ENCODE results near the gene SIRPA. TPM values are rescaled to one million over a fixed set of nuclear protein-coding genes. Genes with fewer than 3 reads are reported as not detected.

SIRPA gene
- total and polyA plus RNA-seq, 2 experiments from 2014 or later: 16.0 to 18.6 TPM

- 46% methylated on average over 1 of the region's 1 CpG for WGBS (ENCODE audit: low lambda C conversion rate, missing lambda C conversion rate)
- Histone ChIP-seq H3K9me3 (ENCODE audit: low read depth) (no peaks in the 10 kb centered on the region), H3K4me1 (ENCODE audit: insufficient read depth) (no peaks in the 10 kb centered on the region), H3K79me2 (no peaks in the 10 kb centered on the region), H3K4me3 (no peak overlapping the region), H3K27me3 (no peaks in the 10 kb centered on the region), H3K9me2 (replicated peaks; ENCODE audit: insufficient read depth) (no peaks in the 10 kb centered on the region), H3K27ac (no peak overlapping the region), H3K4me2 (no peak overlapping the region), H4K20me1 (ENCODE audit: insufficient read depth, poor library complexity, severe bottlenecking) (no peaks in the 10 kb centered on the region), H3K36me3 (replicated peaks; ENCODE audit: insufficient read depth, low read depth) (no peaks in the 10 kb centered on the region), H2AFZ (no peak overlapping the region)
- DNase-seq (ENCODE audit: low spot score): no peak
- no peak for TF ChIP-seq EZH2phosphoT487 (IDR thresholded peaks at IDR 0.05; ENCODE audit: low read depth, severe bottlenecking, unreplicated experiment)
- TF ChIP-seq, protein P1, sequence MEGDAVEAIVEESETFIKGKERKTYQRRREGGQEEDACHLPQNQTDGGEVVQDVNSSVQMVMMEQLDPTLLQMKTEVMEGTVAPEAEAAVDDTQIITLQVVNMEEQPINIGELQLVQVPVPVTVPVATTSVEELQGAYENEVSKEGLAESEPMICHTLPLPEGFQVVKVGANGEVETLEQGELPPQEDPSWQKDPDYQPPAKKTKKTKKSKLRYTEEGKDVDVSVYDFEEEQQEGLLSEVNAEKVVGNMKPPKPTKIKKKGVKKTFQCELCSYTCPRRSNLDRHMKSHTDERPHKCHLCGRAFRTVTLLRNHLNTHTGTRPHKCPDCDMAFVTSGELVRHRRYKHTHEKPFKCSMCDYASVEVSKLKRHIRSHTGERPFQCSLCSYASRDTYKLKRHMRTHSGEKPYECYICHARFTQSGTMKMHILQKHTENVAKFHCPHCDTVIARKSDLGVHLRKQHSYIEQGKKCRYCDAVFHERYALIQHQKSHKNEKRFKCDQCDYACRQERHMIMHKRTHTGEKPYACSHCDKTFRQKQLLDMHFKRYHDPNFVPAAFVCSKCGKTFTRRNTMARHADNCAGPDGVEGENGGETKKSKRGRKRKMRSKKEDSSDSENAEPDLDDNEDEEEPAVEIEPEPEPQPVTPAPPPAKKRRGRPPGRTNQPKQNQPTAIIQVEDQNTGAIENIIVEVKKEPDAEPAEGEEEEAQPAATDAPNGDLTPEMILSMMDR (IDR thresholded peaks at IDR 0.05; ENCODE audit: poor library complexity): no peak
- TF ChIP-seq EZH2 (IDR thresholded peaks at IDR 0.05; ENCODE audit: borderline replicate concordance): no peak
Observed at GRCh38 chr20:1863296-1863695, 31.9 kb upstream of the SIRPA start.

DNA sequence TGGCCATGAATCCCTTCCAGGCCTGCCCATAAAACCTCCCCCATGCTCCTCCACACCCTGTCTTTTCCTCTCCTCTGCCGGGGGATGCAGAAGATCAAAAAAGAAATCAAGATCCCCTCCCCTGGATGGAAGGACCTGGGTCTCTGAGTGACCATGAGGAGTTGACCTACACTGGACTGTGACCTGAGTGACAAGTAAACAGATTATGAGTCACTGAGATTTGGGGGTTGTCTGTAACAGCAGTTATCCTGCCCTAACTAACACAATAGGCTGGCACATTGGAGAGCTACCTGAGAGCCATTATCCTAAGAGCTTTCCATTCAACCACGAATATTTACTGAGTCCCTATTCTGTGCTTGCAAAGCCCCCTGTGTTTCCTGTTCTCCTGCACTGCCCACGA lies 28.4 kb upstream of the SIRPA start:
- H3K4me1 ChIP-seq (ENCODE audit: insufficient read depth): no peaks in the 10 kb centered on the region
- H3K27ac ChIP-seq: no peak overlapping the region
- TF ChIP-seq EZH2 (IDR thresholded peaks at IDR 0.05; ENCODE audit: borderline replicate concordance): no peak
- no peak for TF ChIP-seq EZH2phosphoT487 (IDR thresholded peaks at IDR 0.05; ENCODE audit: low read depth, severe bottlenecking, unreplicated experiment)
- TF ChIP-seq, protein P1 (IDR thresholded peaks at IDR 0.05; ENCODE audit: poor library complexity): no peak
- H3K36me3 ChIP-seq (replicated peaks; ENCODE audit: insufficient read depth, low read depth): no peaks in the 10 kb centered on the region
- no peak overlapping the region for H3K4me3 ChIP-seq
- H3K9me2 ChIP-seq (replicated peaks; ENCODE audit: insufficient read depth): no peaks in the 10 kb centered on the region
- no peak overlapping the region for H2AFZ ChIP-seq
- no peaks in the 10 kb centered on the region for H3K27me3 ChIP-seq
- no peaks in the 10 kb centered on the region for H4K20me1 ChIP-seq (ENCODE audit: insufficient read depth, poor library complexity, severe bottlenecking)
- H3K9me3 ChIP-seq (ENCODE audit: low read depth): no peaks in the 10 kb centered on the region
- H3K79me2 ChIP-seq: no peaks in the 10 kb centered on the region
- DNase-seq (ENCODE audit: low spot score): no peak
- 37% methylated on average over 3 of the region's 3 CpGs for WGBS (ENCODE audit: low lambda C conversion rate, missing lambda C conversion rate)
- H3K4me2 ChIP-seq: no peak overlapping the region

GRCh38 chr20:1867495-1868260 lies 27.5 kb upstream of the SIRPA start:
- no peak overlapping the region for H3K27ac ChIP-seq
- no peaks in the 10 kb centered on the region for H3K4me1 ChIP-seq (ENCODE audit: insufficient read depth)
- no peak overlapping the region for H3K4me2 ChIP-seq
- H3K4me3 ChIP-seq: no peak overlapping the region
- no peaks in the 10 kb centered on the region for H4K20me1 ChIP-seq (ENCODE audit: insufficient read depth, poor library complexity, severe bottlenecking)
- H3K9me3 ChIP-seq (ENCODE audit: low read depth): no peaks in the 10 kb centered on the region
- no peak for DNase-seq (ENCODE audit: low spot score)
- WGBS (ENCODE audit: low lambda C conversion rate, missing lambda C conversion rate): 61% methylated on average over 3 of the region's 3 CpGs
- no peaks in the 10 kb centered on the region for H3K79me2 ChIP-seq
- TF ChIP-seq EZH2 (IDR thresholded peaks at IDR 0.05; ENCODE audit: borderline replicate concordance): no peak
- no peak for TF ChIP-seq EZH2phosphoT487 (IDR thresholded peaks at IDR 0.05; ENCODE audit: low read depth, severe bottlenecking, unreplicated experiment)
- TF ChIP-seq, protein P1 (IDR thresholded peaks at IDR 0.05; ENCODE audit: poor library complexity): no peak
- H3K36me3 ChIP-seq (replicated peaks; ENCODE audit: insufficient read depth, low read depth): no peaks in the 10 kb centered on the region
- H3K9me2 ChIP-seq (replicated peaks; ENCODE audit: insufficient read depth): no peaks in the 10 kb centered on the region
- H2AFZ ChIP-seq: no peak overlapping the region
- no peaks in the 10 kb centered on the region for H3K27me3 ChIP-seq
